Lower leg skin (tissue), 4 donors: ENCODE measurements around the gene UBE2Z. TPM values are rescaled to one million over a fixed set of nuclear protein-coding genes. Genes with fewer than 3 reads are reported as not detected.
"Not testable (repeated sequence)": the region's sequence is repeated elsewhere in the genome, so short reads cannot be mapped to it uniquely, and the experiment has no call there.

Experiments
- DNase-seq, 2 donors: peaks; one replicate each; pipeline ENCODE4 v3.0.0-alpha.2; 2019; ENCODE audit warnings: low spot score in 2 of 2
- H3K4me3 ChIP-seq: fragments of 200-600 bp; sonication (generic); 2 replicates; pipeline ENCODE4 v1.5.1; 2017; ENCODE audit warnings: mild to moderate bottlenecking, low read depth; ENCODE audit not compliant: poor library complexity, severe bottlenecking
- POLR2A ChIP-seq, 2 donors: fragments of 450-650 bp; IDR thresholded peaks; one replicate each; pipeline ENCODE4 v1.6.1; 2016 to 2017; ENCODE audit warnings: antibody characterized with exemption in 2 of 2, mild to moderate bottlenecking in 1 of 2, moderate library complexity in 1 of 2
- WGBS, 2 donors: methylation state at CpG; one replicate each; pipeline ENCODE4 v1.1.5; 2018; 5-methylcytosine and 5-hydroxymethylcytosine counted together
- intact Hi-C: fragments of 100-400 bp; cut with DNase I; formaldehyde crosslinking; loops from one replicate; pipeline ENCODE4 v1.15.0; 2023; ENCODE audit warnings: low total_unique reads
- total RNA-seq, 4 donors: library from RNA; depleted of rRNA; stranded (reverse); fragments of >200 nt; gene quantifications; one replicate each; pipeline ENCODE4 v1.1.0, GENCODE V29; 2016
- TF ChIP-seq, protein P1 (sequence below), 3 donors: fragments of 450-650 bp; IDR thresholded peaks; one replicate each; pipeline ENCODE4 v1.5.1; 2016; ENCODE audit warnings: antibody characterized with exemption in 3 of 3, mild to moderate bottlenecking in 3 of 3, moderate library complexity in 2 of 3

The UBE2Z gene
- total RNA-seq, 4 donors from 2014 or later: 60.0 to 66.7 (median 64.9) TPM

- 39 to 59% methylated on average over 1 of the region's 1 CpG for WGBS, 2 donors
These were observed 21.6 kb downstream of the UBE2Z start for GRCh38 chr17:48929812-48930165.

DNA sequence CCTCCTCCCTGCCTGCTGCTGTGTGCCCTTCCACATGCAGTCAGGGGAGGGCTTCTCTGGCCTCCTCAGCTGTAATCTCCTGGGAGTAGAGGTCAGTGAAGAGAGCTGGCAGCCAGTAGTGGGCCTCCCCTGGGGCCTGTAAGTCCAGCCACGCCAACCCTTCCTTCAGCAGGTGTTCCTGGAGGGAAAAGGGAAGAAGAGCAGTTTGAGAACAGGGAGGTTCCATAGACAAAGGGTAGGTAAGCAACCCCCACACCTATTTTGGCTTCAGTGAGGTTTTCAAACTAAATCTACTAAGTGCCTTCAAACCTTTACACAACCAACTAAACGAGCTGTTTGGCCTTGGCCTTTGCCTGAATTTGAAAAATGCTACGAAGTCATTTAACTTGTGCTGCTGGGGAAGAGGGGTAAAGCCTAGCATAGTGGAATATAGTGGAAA lies 22.2 kb downstream of the UBE2Z start:
- intact Hi-C loops: no loop called here
- no peak overlapping the region for H3K4me3 ChIP-seq
- TF ChIP-seq, protein P1, sequence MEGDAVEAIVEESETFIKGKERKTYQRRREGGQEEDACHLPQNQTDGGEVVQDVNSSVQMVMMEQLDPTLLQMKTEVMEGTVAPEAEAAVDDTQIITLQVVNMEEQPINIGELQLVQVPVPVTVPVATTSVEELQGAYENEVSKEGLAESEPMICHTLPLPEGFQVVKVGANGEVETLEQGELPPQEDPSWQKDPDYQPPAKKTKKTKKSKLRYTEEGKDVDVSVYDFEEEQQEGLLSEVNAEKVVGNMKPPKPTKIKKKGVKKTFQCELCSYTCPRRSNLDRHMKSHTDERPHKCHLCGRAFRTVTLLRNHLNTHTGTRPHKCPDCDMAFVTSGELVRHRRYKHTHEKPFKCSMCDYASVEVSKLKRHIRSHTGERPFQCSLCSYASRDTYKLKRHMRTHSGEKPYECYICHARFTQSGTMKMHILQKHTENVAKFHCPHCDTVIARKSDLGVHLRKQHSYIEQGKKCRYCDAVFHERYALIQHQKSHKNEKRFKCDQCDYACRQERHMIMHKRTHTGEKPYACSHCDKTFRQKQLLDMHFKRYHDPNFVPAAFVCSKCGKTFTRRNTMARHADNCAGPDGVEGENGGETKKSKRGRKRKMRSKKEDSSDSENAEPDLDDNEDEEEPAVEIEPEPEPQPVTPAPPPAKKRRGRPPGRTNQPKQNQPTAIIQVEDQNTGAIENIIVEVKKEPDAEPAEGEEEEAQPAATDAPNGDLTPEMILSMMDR (IDR thresholded peaks at IDR 0.05): no peak
- no peak for TF ChIP-seq POLR2A (IDR thresholded peaks at IDR 0.05)
- DNase-seq: no peak
- WGBS, 2 donors: 57 to 80% methylated on average over 3 of the region's 3 CpGs

More at GRCh38 chr17:48929812-48930165, 21.6 kb downstream of the UBE2Z start:
- TF ChIP-seq, protein P1 (IDR thresholded peaks at IDR 0.05): no peak
- no peak for TF ChIP-seq POLR2A (IDR thresholded peaks at IDR 0.05)
- H3K4me3 ChIP-seq: no peak overlapping the region
- intact Hi-C loops: no loop called here
- DNase-seq: no peak

- no peak overlapping the region for H3K4me3 ChIP-seq
- no peak for TF ChIP-seq POLR2A (IDR thresholded peaks at IDR 0.05)
- TF ChIP-seq, protein P1 (IDR thresholded peaks at IDR 0.05): no peak
- no peak for DNase-seq
- 72 to 89% methylated on average over 4 to 6 of the region's 6 CpGs for WGBS, 2 donors
- intact Hi-C loops: no loop called here
These were observed 24.8 kb downstream of the UBE2Z start for GRCh38 chr17:48933035-48933434.

DNA sequence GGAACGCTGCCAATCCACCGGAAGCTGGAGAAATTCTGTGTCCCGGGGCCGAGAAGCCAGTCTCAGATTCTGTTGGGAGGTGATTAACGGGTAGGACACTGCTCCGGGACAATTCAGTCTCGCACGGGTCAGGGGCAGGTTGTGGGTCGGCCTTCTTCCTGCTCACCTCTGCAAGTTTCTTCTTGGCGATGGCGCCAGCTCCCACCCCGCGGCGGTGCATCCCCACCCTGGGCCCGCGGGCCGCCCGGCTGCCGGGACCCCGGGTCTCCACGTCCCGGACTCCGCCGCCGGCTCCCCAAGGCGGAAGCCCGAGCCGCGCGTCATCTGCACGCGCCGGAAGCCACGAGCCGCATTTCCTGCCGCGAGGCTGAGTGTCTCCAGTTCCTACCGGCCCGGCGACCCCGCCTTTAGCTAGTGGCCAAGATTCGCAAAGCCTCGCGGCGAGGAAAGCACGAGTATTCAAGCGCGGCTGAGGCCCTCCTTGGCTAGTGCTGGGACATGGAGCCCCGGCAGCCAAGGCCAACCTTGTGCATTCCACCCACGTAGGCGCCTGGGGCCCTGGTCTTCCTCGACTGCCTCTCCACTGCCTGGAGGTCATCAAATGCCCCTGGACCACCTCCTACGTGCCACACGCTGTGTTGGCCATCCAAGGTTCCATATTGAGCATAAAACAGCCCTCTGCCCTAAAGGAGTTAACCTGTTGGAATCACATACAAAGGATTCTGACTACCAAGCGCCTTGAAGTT lies 36.5 kb downstream of the UBE2Z start, which contains the start of gene SNF8:
SNF8 (minus strand) TSS at position 328 of the 746 bp plus-strand sequence; CDS start at position 220, 108 bp downstream.
- WGBS, 2 donors: 3 to 4% methylated on average over 27 to 45 of the region's 55 CpGs

GRCh38 chr17:48945261-48945651 lies 37.0 kb downstream of the UBE2Z start:
- intact Hi-C loops, H3K4me3 ChIP-seq, DNase-seq: not testable (repeated sequence)
- 87 to 93% methylated on average over 16 of the region's 16 CpGs for WGBS, 2 donors

More for the DNA sequence above, 36.5 kb downstream of the UBE2Z start, which contains the start of gene SNF8:
- peak; percentile 88 to 98 for DNase-seq
- intact Hi-C loops: no loop called here
- peak within 1 kb of the TSS; percentile 78 for H3K4me3 ChIP-seq
- TF ChIP-seq POLR2A (IDR thresholded peaks at IDR 0.05): no peak
- TF ChIP-seq, protein P1 (IDR thresholded peaks at IDR 0.05): no peak

DNA sequence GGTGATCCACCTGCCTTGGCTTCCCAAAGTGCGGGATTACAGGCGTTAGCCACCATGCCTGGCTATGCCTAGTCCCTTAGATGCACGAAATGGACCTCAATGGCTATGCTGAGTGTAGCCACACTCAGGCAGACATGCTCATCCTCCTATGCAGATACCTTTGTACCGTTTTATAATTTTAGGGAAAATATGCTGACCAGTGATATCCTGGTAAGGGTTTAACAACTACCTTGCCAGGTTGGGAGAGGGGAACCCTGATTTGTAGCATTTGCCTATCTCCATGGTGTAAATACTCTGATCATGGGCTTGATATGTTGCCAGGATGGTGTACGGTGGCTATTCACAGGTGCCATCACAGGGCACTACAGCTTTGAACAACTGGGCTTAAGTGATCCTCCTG lies 43.4 kb downstream of the UBE2Z start:
- TF ChIP-seq, protein P1 (IDR thresholded peaks at IDR 0.05): no peak
- no peak for TF ChIP-seq POLR2A (IDR thresholded peaks at IDR 0.05)
- no peak overlapping the region for H3K4me3 ChIP-seq
- 73 to 76% methylated on average over 5 of the region's 5 CpGs for WGBS, 2 donors
- intact Hi-C loops: no loop called here
- DNase-seq: no peak
